Pulmonary artery endothelial cell (primary cell): ENCODE measurements around the gene PIEZO1. TPM values are rescaled to one million over a fixed set of nuclear protein-coding genes. Genes with fewer than 3 reads are reported as not detected.
A peak's percentile ranks its signal among the peaks of the same experiment; 100 is the strongest.

Source experiments
- DNase-seq: peaks from one replicate; pipeline ENCODE4 v3.0.0-alpha.2; 2011; ENCODE audit warnings: low read depth, low spot score
- total RNA-seq: library from RNA; depleted of rRNA; stranded (reverse); fragments of >200 nt; gene quantifications from 2 replicates; pipeline ENCODE4 v1.2.3, GENCODE V29; 2014

PIEZO1 gene
- total RNA-seq, 1 donor from 2014 or later: 254 TPM

- DNase-seq: no peak
Measured at GRCh38 chr16:88769617-88770460, 15.2 kb downstream of the PIEZO1 start.

- DNase-seq: peak; percentile 22
Measured at GRCh38 chr16:88768071-88768783, 16.8 kb downstream of the PIEZO1 start.

- no peak for DNase-seq
Measured at GRCh38 chr16:88767546-88768070, 17.4 kb downstream of the PIEZO1 start.

GRCh38 chr16:88766975-88767374, 18.0 kb downstream of the PIEZO1 start:
- DNase-seq: no peak

GRCh38 chr16:88764913-88765349, 20.1 kb downstream of the PIEZO1 start:
- DNase-seq: no peak

- DNase-seq: no peak
Measured at GRCh38 chr16:88764080-88764479, 20.9 kb downstream of the PIEZO1 start.

GRCh38 chr16:88763502-88764053, 21.4 kb downstream of the PIEZO1 start:
- DNase-seq: no peak

GRCh38 chr16:88762941-88763340, 22.1 kb downstream of the PIEZO1 start:
- no peak for DNase-seq

GRCh38 chr16:88762258-88762870, 22.7 kb downstream of the PIEZO1 start:
- no peak for DNase-seq

GRCh38 chr16:88761830-88762229, 23.2 kb downstream of the PIEZO1 start:
- no peak for DNase-seq

- DNase-seq: no peak
Measured at GRCh38 chr16:88761143-88761534, 23.9 kb downstream of the PIEZO1 start.

GRCh38 chr16:88760424-88761142, 24.4 kb downstream of the PIEZO1 start:
- DNase-seq: no peak

GRCh38 chr16:88759976-88760350, 25.1 kb downstream of the PIEZO1 start:
- no peak for DNase-seq

- no peak for DNase-seq
Measured at GRCh38 chr16:88759245-88759975, 25.6 kb downstream of the PIEZO1 start.

GRCh38 chr16:88758944-88759244, 26.1 kb downstream of the PIEZO1 start:
- DNase-seq: no peak

GRCh38 chr16:88758227-88758943, 26.6 kb downstream of the PIEZO1 start:
- DNase-seq: no peak

- DNase-seq: no peak
Measured at GRCh38 chr16:88755745-88756443, 29.1 kb downstream of the PIEZO1 start.

- no peak for DNase-seq
Measured at GRCh38 chr16:88754912-88755744, 29.9 kb downstream of the PIEZO1 start.
